HEK293 (cell line): ENCODE results near the gene REN.

Experiments used
- CTCF ChIA-PET: fragments of 350-600 bp; formaldehyde crosslinking; extraction: SDS; loops from one replicate; lab custom pipeline; 2021; ENCODE audit warnings: antibody characterized with exemption; lab: Yijun Ruan, JAX
- POLR2A ChIA-PET: fragments of 300-600 bp; formaldehyde crosslinking; extraction: SDS; loops from one replicate; lab custom pipeline; 2020; ENCODE audit warnings: antibody characterized with exemption, inconsistent platforms; lab: Yijun Ruan, JAX
- H3K27ac ChIP-seq: fragments of 200-500 bp; sonication (Bioruptor generic); 2 replicates; pipeline ENCODE4 v1.5.1; 2014; ENCODE audit warnings: low read depth, low read length, control low read depth, inconsistent platforms; ENCODE audit errors: extremely low read depth
- H3K36me3 ChIP-seq, 2 experiments: fragments of 200-500 bp in 1 of 2; sonication (Bioruptor generic) in 1 of 2; 1 replicate in 1 of 2; 2 replicates in 1 of 2; pipeline ENCODE4 v1.5.1; 2014 to 2017; ENCODE audit warnings: inconsistent platforms in 2 of 2, low read length in 2 of 2; ENCODE audit not compliant: control insufficient read depth in 2 of 2, insufficient read depth in 1 of 2
- H3K4me1 ChIP-seq: fragments of 200-500 bp; sonication (Bioruptor generic); 2 replicates; pipeline ENCODE4 v1.5.1; 2014; ENCODE audit warnings: mild to moderate bottlenecking, low read length, inconsistent platforms; ENCODE audit not compliant: control insufficient read depth, insufficient read depth
- H3K4me3 ChIP-seq: 2 replicates; pipeline ENCODE4 v1.5.1; 2011; ENCODE audit warnings: low read depth, mild to moderate bottlenecking, control low read depth, low read length, moderate library complexity
- H3K9me3 ChIP-seq: fragments of 200-500 bp; sonication (Bioruptor generic); 2 replicates; pipeline ENCODE4 v1.5.1; 2014; ENCODE audit warnings: low read depth, low read length, inconsistent platforms; ENCODE audit not compliant: control insufficient read depth, insufficient read depth
- ELK4 ChIP-seq: IDR thresholded peaks from 2 replicates; pipeline ENCODE4 v1.6.1; 2011; ENCODE audit warnings: mild to moderate bottlenecking, low read depth, low read length, borderline replicate concordance
- HOXC10 ChIP-seq: sonication (generic); formaldehyde crosslinking; IDR thresholded peaks from 2 replicates; pipeline ENCODE4 v1.8.1; 2023; ENCODE audit warnings: mild to moderate bottlenecking, missing genetic modification reagents
- REST ChIP-seq: fragments of 450-650 bp; formaldehyde crosslinking; IDR thresholded peaks from 2 replicates; pipeline ENCODE4 v1.5.1; 2016; ENCODE audit warnings: missing biosample characterization, missing genetic modification characterization
- SCRT2 ChIP-seq: fragments of 450-650 bp; formaldehyde crosslinking; IDR thresholded peaks from 2 replicates; pipeline ENCODE4 v1.5.1; 2016; ENCODE audit warnings: missing biosample characterization, missing genetic modification characterization
- TCF7L2 ChIP-seq: IDR thresholded peaks from 2 replicates; pipeline ENCODE4 v1.6.1; 2011; ENCODE audit warnings: low read depth, mild to moderate bottlenecking, inconsistent platforms, low read length, moderate library complexity, borderline replicate concordance
- ZBTB10 ChIP-seq: fragments of 450-650 bp; formaldehyde crosslinking; IDR thresholded peaks from 2 replicates; pipeline ENCODE4 v1.5.1; 2016; ENCODE audit warnings: missing biosample characterization, missing genetic modification characterization
- ZFP69B ChIP-seq: fragments of 450-650 bp; formaldehyde crosslinking; IDR thresholded peaks from 2 replicates; pipeline ENCODE4 v1.5.1; 2016; ENCODE audit warnings: missing biosample characterization, missing genetic modification characterization
- ZNF138 ChIP-seq: fragments of 450-650 bp; formaldehyde crosslinking; IDR thresholded peaks from 2 replicates; pipeline ENCODE4 v1.5.1; 2016; ENCODE audit warnings: missing biosample characterization, missing genetic modification characterization, borderline replicate concordance
- ZNF175 ChIP-seq: fragments of 450-650 bp; formaldehyde crosslinking; IDR thresholded peaks from 2 replicates; pipeline ENCODE4 v1.5.1; 2016; ENCODE audit warnings: missing biosample characterization, missing genetic modification characterization
- ZNF266 ChIP-seq: fragments of 450-650 bp; formaldehyde crosslinking; IDR thresholded peaks from 2 replicates; pipeline ENCODE4 v1.5.1; 2016; ENCODE audit warnings: missing biosample characterization, missing genetic modification characterization, low read depth
- ZNF416 ChIP-seq: fragments of 450-650 bp; formaldehyde crosslinking; IDR thresholded peaks from 2 replicates; pipeline ENCODE4 v1.5.1; 2016; ENCODE audit warnings: missing biosample characterization, missing genetic modification characterization
- ZNF501 ChIP-seq: fragments of 450-650 bp; formaldehyde crosslinking; IDR thresholded peaks from 2 replicates; pipeline ENCODE4 v1.5.1; 2016; ENCODE audit warnings: missing biosample characterization, missing genetic modification characterization
- ZNF548 ChIP-seq: fragments of 450-650 bp; formaldehyde crosslinking; IDR thresholded peaks from 2 replicates; pipeline ENCODE4 v1.5.1; 2016; ENCODE audit warnings: missing biosample characterization, missing genetic modification characterization
- ZNF701 ChIP-seq: fragments of 450-650 bp; formaldehyde crosslinking; IDR thresholded peaks from 2 replicates; pipeline ENCODE4 v1.5.1; 2016; ENCODE audit warnings: missing biosample characterization, missing genetic modification characterization
- ZNF707 ChIP-seq: fragments of 450-650 bp; formaldehyde crosslinking; IDR thresholded peaks from 2 replicates; pipeline ENCODE4 v1.5.1; 2016; ENCODE audit warnings: missing biosample characterization, missing genetic modification characterization
- TF ChIP-seq, protein P1 (sequence below): fragments of 450-650 bp; formaldehyde crosslinking; IDR thresholded peaks from 2 replicates; pipeline ENCODE4 v1.5.1; 2016; ENCODE audit warnings: missing biosample characterization, missing genetic modification characterization
- TF ChIP-seq, protein P2 (sequence below): fragments of 450-650 bp; formaldehyde crosslinking; IDR thresholded peaks from 2 replicates; pipeline ENCODE4 v1.5.1; 2016; ENCODE audit warnings: missing biosample characterization, missing genetic modification characterization

The REN gene

DNA sequence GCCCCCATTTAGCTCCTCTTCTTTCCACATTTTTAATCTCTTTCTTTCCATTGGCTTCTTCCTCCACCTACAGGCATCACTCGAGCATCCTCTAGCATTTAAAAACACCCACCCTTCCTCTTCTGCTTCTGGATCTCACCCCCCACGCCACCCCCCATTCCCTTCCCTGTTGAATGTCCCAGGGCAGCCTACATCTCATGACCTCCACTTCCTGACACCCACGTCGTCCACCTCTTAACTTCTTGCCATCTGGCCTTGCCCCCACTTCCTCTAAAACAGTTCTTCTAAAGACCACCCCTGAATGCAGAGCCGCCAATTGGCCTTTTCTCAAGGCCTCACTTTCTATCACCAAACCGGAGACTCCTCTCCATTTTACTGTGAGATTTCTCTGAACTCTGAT, 8.2 kb downstream of the REN start (continued):
- TF ChIP-seq, protein P1, sequence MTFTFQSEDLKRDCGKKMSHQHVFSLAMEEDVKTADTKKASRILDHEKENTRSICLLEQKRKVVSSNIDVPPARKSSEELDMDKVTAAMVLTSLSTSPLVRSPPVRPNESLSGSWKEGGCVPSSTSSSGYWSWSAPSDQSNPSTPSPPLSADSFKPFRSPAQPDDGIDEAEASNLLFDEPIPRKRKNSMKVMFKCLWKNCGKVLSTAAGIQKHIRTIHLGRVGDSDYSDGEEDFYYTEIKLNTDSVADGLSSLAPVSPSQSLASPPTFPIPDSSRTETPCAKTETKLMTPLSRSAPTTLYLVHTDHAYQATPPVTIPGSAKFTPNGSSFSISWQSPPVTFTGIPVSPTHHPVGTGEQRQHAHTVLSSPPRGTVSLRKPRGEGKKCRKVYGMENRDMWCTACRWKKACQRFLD, result no peak

GRCh38 chr1:204155881-204156280, 10.3 kb downstream of the REN start:
- Histone ChIP-seq H3K36me3 (no peaks in the 10 kb centered on the region), H3K9me3 (no peaks in the 10 kb centered on the region), H3K4me1 (peaks cover 3% of the 10 kb centered on the region), H3K4me3 (no peak overlapping the region), H3K27ac (no peak overlapping the region)
- TF ChIP-seq, protein P2, sequence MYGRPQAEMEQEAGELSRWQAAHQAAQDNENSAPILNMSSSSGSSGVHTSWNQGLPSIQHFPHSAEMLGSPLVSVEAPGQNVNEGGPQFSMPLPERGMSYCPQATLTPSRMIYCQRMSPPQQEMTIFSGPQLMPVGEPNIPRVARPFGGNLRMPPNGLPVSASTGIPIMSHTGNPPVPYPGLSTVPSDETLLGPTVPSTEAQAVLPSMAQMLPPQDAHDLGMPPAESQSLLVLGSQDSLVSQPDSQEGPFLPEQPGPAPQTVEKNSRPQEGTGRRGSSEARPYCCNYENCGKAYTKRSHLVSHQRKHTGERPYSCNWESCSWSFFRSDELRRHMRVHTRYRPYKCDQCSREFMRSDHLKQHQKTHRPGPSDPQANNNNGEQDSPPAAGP (tag by site-specific recombination), result no peak
- no peak for TF ChIP-seq ZNF548 (tag by site-specific recombination)
- no peak for TF ChIP-seq TCF7L2
- no peak for TF ChIP-seq REST (tag by site-specific recombination)
- TF ChIP-seq ZNF266 (tag by site-specific recombination), result no peak
- TF ChIP-seq ZNF175 (tag by site-specific recombination), result no peak
- no peak for TF ChIP-seq ZNF138 (tag by site-specific recombination)
- no peak for TF ChIP-seq ZBTB10 (tag by site-specific recombination)
- no peak for TF ChIP-seq ZNF416 (tag by site-specific recombination)
- TF ChIP-seq ZNF701 (tag by site-specific recombination), result no peak
- no peak for TF ChIP-seq ZNF707 (tag by site-specific recombination)
- TF ChIP-seq ZFP69B, result no peak
- no peak for TF ChIP-seq HOXC10 (CRISPR knock-in tag)
- no peak for TF ChIP-seq ZNF501
- ChIA-PET CTCF (no interaction called here), POLR2A (no interaction called here)

- TF ChIP-seq ELK4 (no peak), SCRT2 (tag by site-specific recombination) (peak; percentile 66)
- POLR2A ChIA-PET, result no interaction called here
- CTCF ChIA-PET, result interaction anchor here (0.6 to 1.4 kb wide), 5 partner anchors 8 to 217 kb away, joined by 3 to 5 read pairs (median 3); no protein-coding TSS in a partner anchor
- Histone ChIP-seq H3K9me3 (no peaks in the 10 kb centered on the region), H3K27ac (no peak overlapping the region), H3K4me3 (no peak overlapping the region), H3K4me1 (peaks cover 3% of the 10 kb centered on the region), H3K36me3 (no peaks in the 10 kb centered on the region)
Observed at GRCh38 chr1:204154568-204155255, 11.4 kb downstream of the REN start.
